Stomach (tissue), 4 donors: Measurements from ENCODE around the gene NCKAP5.

Source experiments
- CTCF ChIP-seq, 7 experiments: fragments of 450-650 bp in 4 of 7; fragments of 200-600 bp in 3 of 7; sonication (generic) in 3 of 7; IDR thresholded peaks; one replicate each; pipeline ENCODE4 v1.5.1; 2016 to 2019; ENCODE audit warnings: antibody characterized with exemption in 7 of 7, control low read depth in 2 of 7, mild to moderate bottlenecking in 1 of 7
- POLR2A ChIP-seq, 4 donors: fragments of 450-650 bp; IDR thresholded peaks; one replicate each; pipeline ENCODE4 v1.6.1; 2016; ENCODE audit warnings: antibody characterized with exemption in 4 of 4, control low read depth in 2 of 4, mild to moderate bottlenecking in 1 of 4, moderate library complexity in 1 of 4
- POLR2AphosphoS5 ChIP-seq, 3 donors: sonication (generic); formaldehyde crosslinking; IDR thresholded peaks; one replicate each; pipeline ENCODE4 v1.6.1; 2016; ENCODE audit warnings: antibody characterized with exemption in 3 of 3

GRCh38 chr2:132974467-132975095, 593.7 kb downstream of the NCKAP5 start:
- no peak for TF ChIP-seq POLR2AphosphoS5 (IDR thresholded peaks at IDR 0.05)
- TF ChIP-seq POLR2A (IDR thresholded peaks at IDR 0.05), result no peak
- TF ChIP-seq CTCF (IDR thresholded peaks at IDR 0.05), result no peak
